ENCODE measurements around the gene HEATR3. TPM values are rescaled to one million over a fixed set of nuclear protein-coding genes. Genes with fewer than 3 reads are reported as not detected.

HEATR3 gene
- 10 to 100 TPM; 17.6 to 42.2 (median 25.8) TPM for total RNA-seq

DNA sequence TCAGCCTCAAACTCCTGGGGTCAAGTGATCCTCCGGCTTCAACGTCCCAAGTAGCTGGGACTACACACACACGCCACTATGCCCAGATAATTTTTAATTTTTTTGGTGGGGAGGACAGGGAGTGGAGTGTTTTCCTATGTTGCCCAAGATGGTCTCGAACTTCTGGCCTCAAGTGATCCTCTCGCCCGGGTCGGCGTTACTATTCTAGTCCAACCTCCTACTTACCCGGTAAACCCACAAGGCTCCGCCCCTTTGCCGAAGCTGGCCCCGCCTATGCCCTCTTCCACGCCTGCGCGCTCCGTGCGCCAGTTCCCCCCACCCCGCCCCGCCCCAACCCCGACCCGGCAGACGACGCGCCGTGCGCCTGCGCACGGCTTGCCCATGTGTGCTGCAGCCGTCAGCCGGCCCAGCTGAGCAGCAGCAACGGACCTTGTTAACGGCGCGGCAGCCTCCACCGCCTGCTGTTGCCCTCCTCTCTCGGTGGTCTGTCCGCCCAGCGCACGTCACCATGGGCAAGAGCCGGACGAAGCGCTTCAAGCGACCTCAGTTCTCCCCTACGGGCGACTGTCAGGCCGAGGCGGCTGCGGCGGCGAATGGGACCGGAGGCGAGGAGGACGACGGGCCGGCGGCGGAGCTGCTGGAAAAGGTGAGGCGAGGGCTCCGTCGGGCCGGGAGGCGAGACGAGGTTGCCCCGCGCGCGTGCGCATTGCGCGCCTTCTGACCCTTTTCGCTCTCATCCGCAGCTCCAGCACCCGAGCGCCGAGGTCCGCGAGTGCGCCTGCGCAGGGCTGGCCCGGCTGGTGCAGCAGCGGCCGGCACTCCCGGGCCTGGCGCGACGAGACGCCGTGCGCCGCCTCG is at the start of gene HEATR3:
Gene HEATR3 (plus strand): TSS at position 347 of the 858 bp plus-strand sequence. CDS start 162 bp downstream, at position 509.
- intact Hi-C loops (cut with DNase I; ENCODE audit: low total_unique reads) (no loop called here), in situ Hi-C loops (cut with MboI; ENCODE audit: low pct_ligation_motif_present in 1 of 4, low pct_unique_long_range_greater_than_20kb in 1 of 4, low sequenced_read_pairs in 3 of 4) (loop anchor here in 1 of 4 donors (25.0 kb wide), 1 partner anchor 104 kb away; no protein-coding TSS in a partner anchor)
- peaks cover 13 to 21% (median 16%) of the 10 kb centered on the region in 4 donors for H3K4me1 ChIP-seq
- H3K27me3 ChIP-seq = no peaks in the 10 kb centered on the region
- WGBS, 2 donors (ENCODE audit: low coverage in 1 of 2) = 3% methylated on average over 83 of the region's 91 CpGs; no CpG with 5 or more reads in 1 of the 2 donors
- peak within 1 kb of the TSS; percentile 53 to 99 (median 93) for H3K4me3 ChIP-seq
- no peaks in the 10 kb centered on the region for H3K36me3 ChIP-seq
- peak; percentile 96 for DNase-seq
- no peaks in the 10 kb centered on the region for H3K9me3 ChIP-seq
- peak within 1 kb of the TSS; percentile 92 to 100 (median 98) for H3K27ac ChIP-seq
- TF ChIP-seq CTCF (IDR thresholded peaks at IDR 0.05) (peak in 1 of 5 experiments; percentile 30), POLR2AphosphoS5 (IDR thresholded peaks at IDR 0.05) (peak; percentile 20 to 77 (median 63)), EP300 (IDR thresholded peaks at IDR 0.05; ENCODE audit: low read depth) (no peak), POLR2A (IDR thresholded peaks at IDR 0.05) (peak; percentile 51)

- no peak for TF ChIP-seq CTCF (IDR thresholded peaks at IDR 0.05)
- no peak for TF ChIP-seq POLR2AphosphoS5 (IDR thresholded peaks at IDR 0.05)
- no peak for TF ChIP-seq EP300 (IDR thresholded peaks at IDR 0.05; ENCODE audit: low read depth)
- no peak for TF ChIP-seq POLR2A (IDR thresholded peaks at IDR 0.05)
- H3K4me1 ChIP-seq = no peaks in the 10 kb centered on the region
- in situ Hi-C loops (cut with MboI; ENCODE audit: low pct_ligation_motif_present in 1 of 4, low pct_unique_long_range_greater_than_20kb in 1 of 4, low sequenced_read_pairs in 3 of 4) = no loop called here
- H3K4me3 ChIP-seq = no peak overlapping the region
- no peaks in the 10 kb centered on the region for H3K36me3 ChIP-seq
- H3K9me3 ChIP-seq = no peaks in the 10 kb centered on the region
- H3K27ac ChIP-seq = no peak overlapping the region
- intact Hi-C loops (cut with DNase I; ENCODE audit: low total_unique reads) = no loop called here
- DNase-seq = no peak
- 83 to 87% methylated on average over 8 to 9 of the region's 9 CpGs for WGBS, 2 donors (ENCODE audit: low coverage in 1 of 2)
- no peaks in the 10 kb centered on the region for H3K27me3 ChIP-seq
These were observed 48.2 kb upstream of the HEATR3 start for GRCh38 chr16:50017553-50017952.

- no peaks in the 10 kb centered on the region for H3K9me3 ChIP-seq
- no peak overlapping the region for H3K27ac ChIP-seq
- H3K4me1 ChIP-seq = peaks cover 0 to 16% (median 13%) of the 10 kb centered on the region in 4 donors
- no peaks in the 10 kb centered on the region for H3K27me3 ChIP-seq
- TF ChIP-seq EP300 (IDR thresholded peaks at IDR 0.05; ENCODE audit: low read depth) = no peak
- no peak for TF ChIP-seq POLR2A (IDR thresholded peaks at IDR 0.05)
- TF ChIP-seq CTCF (IDR thresholded peaks at IDR 0.05) = no peak
- TF ChIP-seq POLR2AphosphoS5 (IDR thresholded peaks at IDR 0.05) = no peak
- no peak for DNase-seq
- no peaks in the 10 kb centered on the region for H3K36me3 ChIP-seq
- intact Hi-C loops (cut with DNase I; ENCODE audit: low total_unique reads) (no loop called here), in situ Hi-C loops (cut with MboI; ENCODE audit: low pct_ligation_motif_present in 1 of 4, low pct_unique_long_range_greater_than_20kb in 1 of 4, low sequenced_read_pairs in 3 of 4) (loop anchor here (5.0 to 10.0 kb wide), 5 partner anchors 183 to 643 kb away; no protein-coding TSS in a partner anchor)
- 50 to 52% methylated on average over 2 of the region's 2 CpGs for WGBS, 2 donors (ENCODE audit: low coverage in 1 of 2)
- no peak overlapping the region for H3K4me3 ChIP-seq
These were observed 44.2 kb upstream of the HEATR3 start for GRCh38 chr16:50021544-50021943.

GRCh38 chr16:50023641-50024040 is 42.1 kb upstream of the HEATR3 start:
- intact Hi-C loops (cut with DNase I; ENCODE audit: low total_unique reads) (no loop called here), in situ Hi-C loops (cut with MboI; ENCODE audit: low pct_ligation_motif_present in 1 of 4, low pct_unique_long_range_greater_than_20kb in 1 of 4, low sequenced_read_pairs in 3 of 4) (loop anchor here (5.0 to 10.0 kb wide), 5 partner anchors 181 to 641 kb away; no protein-coding TSS in a partner anchor)

More at GRCh38 chr16:50023641-50024040, 42.1 kb upstream of the HEATR3 start:
- H3K9me3 ChIP-seq = no peaks in the 10 kb centered on the region
- no peak overlapping the region for H3K4me3 ChIP-seq
- peaks cover 0 to 35% (median 19%) of the 10 kb centered on the region in 4 donors for H3K4me1 ChIP-seq
- 43 to 53% methylated on average over 4 of the region's 4 CpGs for WGBS, 2 donors (ENCODE audit: low coverage in 1 of 2)
- DNase-seq = no peak
- TF ChIP-seq CTCF (IDR thresholded peaks at IDR 0.05) (no peak), POLR2AphosphoS5 (IDR thresholded peaks at IDR 0.05) (no peak), EP300 (IDR thresholded peaks at IDR 0.05; ENCODE audit: low read depth) (no peak), POLR2A (IDR thresholded peaks at IDR 0.05) (no peak)
- H3K27me3 ChIP-seq = no peaks in the 10 kb centered on the region
- H3K27ac ChIP-seq = no peak overlapping the region
- H3K36me3 ChIP-seq = no peaks in the 10 kb centered on the region

Data from transverse colon (tissue), 4 donors.